ENCODE results near the gene LRRC3C. TPM values are rescaled to one million over a fixed set of nuclear protein-coding genes. Genes with fewer than 3 reads are reported as not detected.

LRRC3C gene
- total and polyA plus RNA-seq, 2 experiments from 2014 or later, result not detected

- Histone ChIP-seq H3K36me3 (no peaks in the 10 kb centered on the region), H3K27ac (no peak overlapping the region), H3K27me3 (no peaks in the 10 kb centered on the region), H3K9me3 (ENCODE audit: low read depth) (no peaks in the 10 kb centered on the region), H3K4me1 (ENCODE audit: low read depth) (no peaks in the 10 kb centered on the region), H3K4me3 (no peak overlapping the region)
- TF ChIP-seq, protein P1, sequence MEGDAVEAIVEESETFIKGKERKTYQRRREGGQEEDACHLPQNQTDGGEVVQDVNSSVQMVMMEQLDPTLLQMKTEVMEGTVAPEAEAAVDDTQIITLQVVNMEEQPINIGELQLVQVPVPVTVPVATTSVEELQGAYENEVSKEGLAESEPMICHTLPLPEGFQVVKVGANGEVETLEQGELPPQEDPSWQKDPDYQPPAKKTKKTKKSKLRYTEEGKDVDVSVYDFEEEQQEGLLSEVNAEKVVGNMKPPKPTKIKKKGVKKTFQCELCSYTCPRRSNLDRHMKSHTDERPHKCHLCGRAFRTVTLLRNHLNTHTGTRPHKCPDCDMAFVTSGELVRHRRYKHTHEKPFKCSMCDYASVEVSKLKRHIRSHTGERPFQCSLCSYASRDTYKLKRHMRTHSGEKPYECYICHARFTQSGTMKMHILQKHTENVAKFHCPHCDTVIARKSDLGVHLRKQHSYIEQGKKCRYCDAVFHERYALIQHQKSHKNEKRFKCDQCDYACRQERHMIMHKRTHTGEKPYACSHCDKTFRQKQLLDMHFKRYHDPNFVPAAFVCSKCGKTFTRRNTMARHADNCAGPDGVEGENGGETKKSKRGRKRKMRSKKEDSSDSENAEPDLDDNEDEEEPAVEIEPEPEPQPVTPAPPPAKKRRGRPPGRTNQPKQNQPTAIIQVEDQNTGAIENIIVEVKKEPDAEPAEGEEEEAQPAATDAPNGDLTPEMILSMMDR (IDR thresholded peaks at IDR 0.05; ENCODE audit: low read depth, low read length), result no peak
- no peak for DNase-seq (ENCODE audit: low read depth in 1 of 2, low spot score in 1 of 2)
Observed at GRCh38 chr17:39965017-39965699, 37.6 kb downstream of the LRRC3C start.

DNA sequence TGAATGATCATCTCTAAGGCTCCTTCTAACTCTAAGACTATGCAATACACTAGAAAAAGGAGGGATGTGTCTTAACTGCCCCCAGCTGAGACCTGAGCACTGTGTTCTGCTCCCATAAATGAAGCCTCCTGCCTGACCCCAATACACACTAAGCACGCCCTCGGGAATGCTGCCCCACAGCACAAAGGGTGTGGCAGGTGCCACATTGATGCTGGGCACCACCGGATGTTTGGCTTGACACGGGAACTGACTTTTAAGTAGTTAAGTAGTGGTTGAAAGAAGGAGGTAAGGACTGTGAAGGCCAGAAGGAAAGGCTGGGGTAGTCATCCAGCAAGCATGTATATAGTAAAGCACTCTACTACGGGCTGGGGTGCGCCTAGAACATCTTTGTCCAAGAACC, 39.2 kb downstream of the LRRC3C start:
- H3K27ac ChIP-seq, result no peak overlapping the region
- TF ChIP-seq, protein P1 (IDR thresholded peaks at IDR 0.05; ENCODE audit: low read depth, low read length), result no peak
- no peaks in the 10 kb centered on the region for H3K4me1 ChIP-seq (ENCODE audit: low read depth)
- H3K4me3 ChIP-seq, result no peak overlapping the region
- no peaks in the 10 kb centered on the region for H3K36me3 ChIP-seq
- H3K9me3 ChIP-seq (ENCODE audit: low read depth), result no peaks in the 10 kb centered on the region
- no peak for DNase-seq (ENCODE audit: low read depth in 1 of 2, low spot score in 1 of 2)
- peaks cover 3% of the 10 kb centered on the region for H3K27me3 ChIP-seq

DNA sequence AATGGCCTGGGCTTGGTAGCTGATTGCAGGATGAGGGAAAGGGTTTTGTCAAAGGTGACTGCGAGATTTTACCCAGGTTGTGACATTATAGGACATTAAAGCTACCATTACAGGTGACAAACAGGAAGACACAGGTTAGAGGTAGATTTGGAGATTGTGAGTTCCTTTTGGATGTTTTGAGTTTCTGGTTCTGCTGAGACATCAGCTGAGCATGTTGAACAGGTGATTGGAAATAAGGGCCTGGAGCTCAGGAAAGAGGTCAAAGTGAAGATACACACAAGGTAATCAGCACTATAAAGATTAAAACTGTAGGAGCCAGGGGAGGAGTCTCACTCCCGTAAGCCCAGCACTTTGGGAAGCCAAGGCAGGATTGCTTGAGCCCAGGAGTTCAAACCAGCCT, 41.2 kb downstream of the LRRC3C start:
- TF ChIP-seq, protein P1 (IDR thresholded peaks at IDR 0.05; ENCODE audit: low read depth, low read length), result no peak

GRCh38 chr17:39969375-39969774, 41.8 kb downstream of the LRRC3C start:
- no peak overlapping the region for H3K4me3 ChIP-seq
- no peaks in the 10 kb centered on the region for H3K36me3 ChIP-seq
- H3K27ac ChIP-seq, result no peak overlapping the region
- no peaks in the 10 kb centered on the region for H3K4me1 ChIP-seq (ENCODE audit: low read depth)
- H3K27me3 ChIP-seq, result peaks cover 3% of the 10 kb centered on the region
- TF ChIP-seq, protein P1 (IDR thresholded peaks at IDR 0.05; ENCODE audit: low read depth, low read length), result no peak
- no peak for DNase-seq (ENCODE audit: low read depth in 1 of 2, low spot score in 1 of 2)
- no peaks in the 10 kb centered on the region for H3K9me3 ChIP-seq (ENCODE audit: low read depth)

More for the DNA sequence above, 41.2 kb downstream of the LRRC3C start:
- Histone ChIP-seq H3K27ac (no peak overlapping the region), H3K4me1 (ENCODE audit: low read depth) (no peaks in the 10 kb centered on the region), H3K4me3 (no peak overlapping the region), H3K27me3 (peaks cover 3% of the 10 kb centered on the region), H3K9me3 (ENCODE audit: low read depth) (no peaks in the 10 kb centered on the region), H3K36me3 (no peaks in the 10 kb centered on the region)
- DNase-seq (ENCODE audit: low read depth in 1 of 2, low spot score in 1 of 2), result no peak

DNA sequence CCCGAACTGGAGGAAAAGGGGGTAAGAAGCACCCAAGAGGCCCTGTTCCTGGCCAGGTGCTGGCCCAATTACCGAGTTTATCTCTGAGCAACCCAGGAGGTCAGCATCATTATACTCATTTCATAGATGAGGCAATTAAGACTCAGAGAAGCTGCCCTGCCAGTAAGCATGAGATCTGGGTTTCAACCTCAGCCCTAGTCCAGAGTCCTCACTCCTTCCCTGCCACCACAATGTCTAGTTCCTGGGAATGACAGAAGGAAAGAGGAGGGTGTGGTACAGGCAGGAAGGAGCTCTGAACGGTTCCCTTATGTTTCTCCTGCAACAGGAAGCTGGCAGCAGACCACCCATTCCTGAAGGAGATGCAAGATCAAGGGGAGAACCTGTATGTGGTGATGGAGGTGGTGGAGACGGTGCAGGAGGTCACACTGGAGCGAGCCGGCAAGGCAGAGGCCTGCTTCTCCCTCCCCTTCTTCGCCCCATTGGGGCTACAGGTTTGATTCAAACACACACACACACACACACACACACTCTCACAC, 42.7 kb downstream of the LRRC3C start:
- no peak overlapping the region for H3K27ac ChIP-seq
- no peaks in the 10 kb centered on the region for H3K9me3 ChIP-seq (ENCODE audit: low read depth)
- H3K27me3 ChIP-seq, result peaks cover 3% of the 10 kb centered on the region
- H3K36me3 ChIP-seq, result no peaks in the 10 kb centered on the region
- DNase-seq (ENCODE audit: low read depth in 1 of 2, low spot score in 1 of 2), result no peak
- no peaks in the 10 kb centered on the region for H3K4me1 ChIP-seq (ENCODE audit: low read depth)
- H3K4me3 ChIP-seq, result no peak overlapping the region
- TF ChIP-seq, protein P1 (IDR thresholded peaks at IDR 0.05; ENCODE audit: low read depth, low read length), result no peak

Measured in cardiac muscle cell (in vitro differentiated cells and primary cell).